CD4-positive, CD25-positive, alpha-beta regulatory T cell (primary cell): ENCODE measurements around the gene LRRC57. TPM values are rescaled to one million over a fixed set of nuclear protein-coding genes. Genes with fewer than 3 reads are reported as not detected.

ENCODE experiments used
- ATAC-seq, 2 donors: fragments of 150-1000 bp; cut with Tn5 transposase; one replicate each; pipeline ENCODE4 v1.10.0; 2021; ENCODE audit warnings: low read depth in 2 of 2, moderate number of reproducible peaks in 2 of 2, moderate library complexity in 1 of 2
- DNase-seq, 3 donors: peaks; one replicate each; pipeline versions ENCODE4 v3.0.0 to v3.0.0-alpha.2; 2012 to 2022; ENCODE audit warnings: mixed read lengths in 1 of 3
- H3K27ac ChIP-seq: one replicate; pipeline ENCODE4 v1.7.0; 2013; ENCODE audit warnings: mild to moderate bottlenecking, low read length; ENCODE audit not compliant: insufficient read depth, poor library complexity, severe bottlenecking
- H3K27me3 ChIP-seq: one replicate; pipeline ENCODE4 v1.7.0; 2013; ENCODE audit warnings: low read length; ENCODE audit not compliant: control insufficient read depth, insufficient read depth
- H3K36me3 ChIP-seq: one replicate; pipeline ENCODE4 v1.7.0; 2013; ENCODE audit warnings: mild to moderate bottlenecking, low read length, moderate library complexity; ENCODE audit not compliant: control insufficient read depth, insufficient read depth
- H3K4me1 ChIP-seq: 2 replicates; pipeline ENCODE4 v1.7.0; 2013; ENCODE audit warnings: mild to moderate bottlenecking, low read length; ENCODE audit not compliant: insufficient read depth, control insufficient read depth, poor library complexity, severe bottlenecking
- H3K4me3 ChIP-seq: one replicate; pipeline ENCODE4 v1.7.0; 2013; ENCODE audit warnings: low read depth, mild to moderate bottlenecking, low read length, moderate library complexity
- H3K9me3 ChIP-seq, 2 experiments: 1 replicate in 1 of 2; 2 replicates in 1 of 2; pipeline ENCODE4 v1.7.0; 2013; ENCODE audit warnings: low read length in 2 of 2, mild to moderate bottlenecking in 1 of 2, moderate library complexity in 1 of 2; ENCODE audit not compliant: control insufficient read depth in 2 of 2
- H3K27ac Mint-ChIP-seq, 3 donors: one replicate each; pipeline ENCODE4 v1.8.0; 2020 to 2022; ENCODE audit warnings: mild to moderate bottlenecking in 3 of 3, mixed read lengths in 3 of 3, moderate library complexity in 2 of 3
- H3K27me3 Mint-ChIP-seq: one replicate; pipeline ENCODE4 v1.8.0; 2022; ENCODE audit warnings: mild to moderate bottlenecking, mixed read lengths
- H3K36me3 Mint-ChIP-seq: one replicate; pipeline ENCODE4 v1.8.0; 2020; ENCODE audit warnings: mixed read lengths
- H3K4me1 Mint-ChIP-seq, 4 donors: one replicate each; pipeline ENCODE4 v1.8.0; 2020 to 2022; ENCODE audit warnings: mixed read lengths in 4 of 4, mild to moderate bottlenecking in 1 of 4
- H3K4me3 Mint-ChIP-seq, 4 donors: one replicate each; pipeline ENCODE4 v1.8.0; 2020 to 2022; ENCODE audit warnings: mild to moderate bottlenecking in 4 of 4, mixed read lengths in 4 of 4, moderate library complexity in 3 of 4
- H3K9me3 Mint-ChIP-seq, 7 donors: one replicate each; pipeline ENCODE4 v1.8.0; 2020 to 2022; ENCODE audit warnings: mixed read lengths in 7 of 7, mild to moderate bottlenecking in 3 of 7, moderate library complexity in 2 of 7
- polyA plus RNA-seq, 4 donors: library from polyadenylated mRNA; unstranded; fragments of 300-500 nt; fragmentation: Illumina TruSeq; gene quantifications; one replicate each; pipeline ENCODE4 v1.2.3, GENCODE V29; 2021
- total RNA-seq: library from RNA; stranded (reverse); gene quantifications from one replicate; pipeline ENCODE4 v1.2.3, GENCODE V29; 2022

The LRRC57 gene
- total and polyA plus RNA-seq, 5 donors from 2014 or later = 5.8 to 36.0 (median 7.4) TPM

GRCh38 chr15:42544853-42545629, 3.6 kb downstream of the LRRC57 start:
- no peaks in the 10 kb centered on the region for H3K9me3 Mint-ChIP-seq

GRCh38 chr15:42533246-42533645, 15.3 kb downstream of the LRRC57 start:
- Mint-ChIP-seq H3K4me3 (no peak overlapping the region), H3K27me3 (no peaks in the 10 kb centered on the region), H3K4me1 (peaks cover 0 to 14% (median 0%) of the 10 kb centered on the region in 4 donors), H3K27ac (no peak overlapping the region), H3K9me3 (peaks cover 0 to 2% (median 0%) of the 10 kb centered on the region in 7 donors), H3K36me3 (peaks cover 36% of the 10 kb centered on the region)
- no peak for ATAC-seq
- Histone ChIP-seq H3K9me3 (no peaks in the 10 kb centered on the region), H3K27ac (no peak overlapping the region), H3K4me3 (no peak overlapping the region), H3K36me3 (peaks cover 24% of the 10 kb centered on the region), H3K27me3 (no peaks in the 10 kb centered on the region), H3K4me1 (no peaks in the 10 kb centered on the region)
- no peak for DNase-seq

More at GRCh38 chr15:42544853-42545629, 3.6 kb downstream of the LRRC57 start:
- Histone ChIP-seq H3K27ac (peak overlapping the region; percentile 34), H3K4me3 (peak overlapping the region; percentile 99), H3K9me3 (no peaks in the 10 kb centered on the region), H3K36me3 (peaks cover 28% of the 10 kb centered on the region), H3K27me3 (no peaks in the 10 kb centered on the region), H3K4me1 (peaks cover 50% of the 10 kb centered on the region)
- Mint-ChIP-seq H3K4me3 (peak overlapping the region; percentile 3 to 89 (median 8)), H3K4me1 (peaks cover 24 to 50% (median 41%) of the 10 kb centered on the region in 4 donors), H3K36me3 (peaks cover 22% of the 10 kb centered on the region), H3K27me3 (peaks cover 4% of the 10 kb centered on the region), H3K27ac (peak overlapping the region; percentile 15 to 98 (median 37))
- no peak for DNase-seq
- ATAC-seq = no peak

GRCh38 chr15:42528970-42529369, 19.6 kb downstream of the LRRC57 start:
- ATAC-seq (no peak), DNase-seq (no peak)
- peaks cover 27% of the 10 kb centered on the region for H3K36me3 Mint-ChIP-seq
- Histone ChIP-seq H3K36me3 (peaks cover 27% of the 10 kb centered on the region), H3K27me3 (no peaks in the 10 kb centered on the region), H3K4me1 (no peaks in the 10 kb centered on the region), H3K4me3 (no peak overlapping the region), H3K27ac (no peak overlapping the region), H3K9me3 (no peaks in the 10 kb centered on the region)
- H3K9me3 Mint-ChIP-seq = no peaks in the 10 kb centered on the region
- no peak overlapping the region for H3K27ac Mint-ChIP-seq
- peaks cover 0 to 4% (median 1%) of the 10 kb centered on the region in 4 donors for H3K4me1 Mint-ChIP-seq
- no peak overlapping the region for H3K4me3 Mint-ChIP-seq
- H3K27me3 Mint-ChIP-seq = no peaks in the 10 kb centered on the region

GRCh38 chr15:42523331-42523730, 25.3 kb downstream of the LRRC57 start:
- Mint-ChIP-seq H3K9me3 (no peaks in the 10 kb centered on the region), H3K27me3 (no peaks in the 10 kb centered on the region), H3K4me1 (peaks cover 0 to 4% (median 0%) of the 10 kb centered on the region in 4 donors), H3K4me3 (no peak overlapping the region), H3K27ac (no peak overlapping the region), H3K36me3 (peaks cover 18% of the 10 kb centered on the region)
- H3K4me3 ChIP-seq = no peak overlapping the region
- ATAC-seq (no peak), DNase-seq (no peak)
- no peaks in the 10 kb centered on the region for H3K4me1 ChIP-seq
- peaks cover 18% of the 10 kb centered on the region for H3K36me3 ChIP-seq
- no peak overlapping the region for H3K27ac ChIP-seq
- H3K27me3 ChIP-seq = no peaks in the 10 kb centered on the region
- no peaks in the 10 kb centered on the region for H3K9me3 ChIP-seq

GRCh38 chr15:42511007-42511391, 37.6 kb downstream of the LRRC57 start:
- Mint-ChIP-seq H3K27ac (peak overlapping the region in 1 of 3 donors; percentile 15), H3K27me3 (no peaks in the 10 kb centered on the region), H3K36me3 (peaks cover 29% of the 10 kb centered on the region), H3K4me3 (no peak overlapping the region), H3K9me3 (no peaks in the 10 kb centered on the region), H3K4me1 (peaks cover 15 to 28% (median 22%) of the 10 kb centered on the region in 4 donors)
- DNase-seq (no peak), ATAC-seq (no peak)
- H3K27me3 ChIP-seq = no peaks in the 10 kb centered on the region
- H3K36me3 ChIP-seq = peaks cover 23% of the 10 kb centered on the region
- H3K9me3 ChIP-seq = no peaks in the 10 kb centered on the region
- H3K4me1 ChIP-seq = no peaks in the 10 kb centered on the region
- no peak overlapping the region for H3K4me3 ChIP-seq
- no peak overlapping the region for H3K27ac ChIP-seq

- no peak for DNase-seq
- no peak overlapping the region for H3K4me3 Mint-ChIP-seq
Measured at GRCh38 chr15:42510258-42511006, 38.2 kb downstream of the LRRC57 start.

GRCh38 chr15:42508263-42508690, 40.3 kb downstream of the LRRC57 start:
- no peaks in the 10 kb centered on the region for H3K4me1 ChIP-seq
- Mint-ChIP-seq H3K9me3 (no peaks in the 10 kb centered on the region), H3K36me3 (peaks cover 13% of the 10 kb centered on the region), H3K4me1 (peaks cover 17 to 26% (median 24%) of the 10 kb centered on the region in 4 donors), H3K4me3 (no peak overlapping the region), H3K27ac (no peak overlapping the region), H3K27me3 (no peaks in the 10 kb centered on the region)
- no peak overlapping the region for H3K4me3 ChIP-seq
- peaks cover 3% of the 10 kb centered on the region for H3K36me3 ChIP-seq
- H3K9me3 ChIP-seq = no peaks in the 10 kb centered on the region
- no peaks in the 10 kb centered on the region for H3K27me3 ChIP-seq
- DNase-seq = no peak
- no peak for ATAC-seq
- H3K27ac ChIP-seq = no peak overlapping the region

More at GRCh38 chr15:42510258-42511006, 38.2 kb downstream of the LRRC57 start:
- no peak for ATAC-seq
- Histone ChIP-seq H3K4me3 (no peak overlapping the region), H3K4me1 (no peaks in the 10 kb centered on the region), H3K9me3 (no peaks in the 10 kb centered on the region), H3K27me3 (no peaks in the 10 kb centered on the region), H3K27ac (no peak overlapping the region), H3K36me3 (peaks cover 17% of the 10 kb centered on the region)
- no peaks in the 10 kb centered on the region for H3K9me3 Mint-ChIP-seq
- peaks cover 24% of the 10 kb centered on the region for H3K36me3 Mint-ChIP-seq
- H3K27ac Mint-ChIP-seq = peak overlapping the region in 1 of 3 donors; percentile 15
- peaks cover 16 to 26% (median 20%) of the 10 kb centered on the region in 4 donors for H3K4me1 Mint-ChIP-seq
- no peaks in the 10 kb centered on the region for H3K27me3 Mint-ChIP-seq
